HG03439 (cell line): ENCODE data around the gene HEXIM2.

Experiments
- ATAC-seq: cut with Tn5 transposase; IDR thresholded peaks from one replicate; pipeline ENCODE4 v1.9.1; 2021; ENCODE audit warnings: mild to moderate bottlenecking, moderate library complexity; ENCODE audit not compliant: unreplicated experiment

HEXIM2 gene

DNA sequence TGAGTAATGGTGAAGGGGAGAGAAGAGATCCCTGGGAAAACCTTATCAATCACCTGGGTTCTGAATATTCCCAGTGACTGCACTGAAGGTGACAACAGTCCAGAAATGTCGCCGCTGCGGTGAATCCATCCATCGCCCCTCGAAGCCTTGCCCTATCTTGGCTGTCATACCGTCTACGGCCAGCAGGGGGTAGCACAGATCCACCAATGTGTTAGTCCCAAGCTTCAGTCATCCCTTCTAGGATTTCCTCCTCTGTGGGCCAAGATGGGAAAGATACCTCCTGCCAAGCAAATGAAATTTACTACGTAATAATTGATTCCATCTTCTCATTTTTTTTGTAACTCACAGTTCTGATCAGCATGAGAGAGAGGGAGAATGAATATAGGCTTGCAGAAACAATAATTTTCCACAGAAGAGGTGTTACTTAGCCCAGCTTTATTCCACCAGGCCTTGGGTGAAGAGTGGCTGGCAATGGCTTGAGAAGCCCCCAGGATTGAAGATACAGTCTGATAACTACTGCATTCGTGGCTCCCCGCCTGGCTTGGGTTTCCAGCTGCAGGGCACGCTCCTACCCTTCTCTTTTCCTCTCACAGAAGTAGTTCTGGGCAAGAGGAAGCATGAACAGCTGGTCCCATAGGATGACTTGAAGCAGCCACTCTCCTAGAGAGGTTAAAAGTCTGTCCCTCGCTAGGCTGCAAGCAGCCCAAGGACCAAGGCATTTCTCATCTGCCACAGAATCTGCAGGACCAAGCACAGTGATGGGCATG lies 57.4 kb downstream of the HEXIM2 start:
- no peak for ATAC-seq
